SK-N-MC (cell line): Measurements from ENCODE around the gene MMP14.
"Not testable (repeated sequence)": the region's sequence is repeated elsewhere in the genome, so short reads cannot be mapped to it uniquely, and the experiment has no call there.

Experiments
- EZH2 ChIP-seq: fragments of 200-600 bp; sonication (generic); IDR thresholded peaks from one replicate; pipeline ENCODE4 v1.6.1; 2017; ENCODE audit warnings: antibody characterized with exemption
- POLR2AphosphoS5 ChIP-seq: IDR thresholded peaks from 2 replicates; pipeline ENCODE4 v1.6.1; 2012; ENCODE audit warnings: mild to moderate bottlenecking, low read depth, low read length, borderline replicate concordance

- not testable (repeated sequence) for TF ChIP-seq EZH2, POLR2AphosphoS5
Measured at GRCh38 chr14:22854296-22854695, 17.9 kb downstream of the MMP14 start.
